Ishikawa (cell line): ENCODE results near the gene SFMBT1.

Experiments used
- CEBPB ChIP-seq: IDR thresholded peaks from 2 replicates; pipeline ENCODE4 v1.6.1; 2012
- CREB1 ChIP-seq: IDR thresholded peaks from 2 replicates; pipeline ENCODE4 v1.6.1; 2012; ENCODE audit warnings: low read depth
- EGR1 ChIP-seq: IDR thresholded peaks from 2 replicates; pipeline ENCODE4 v1.6.1; 2012
- EP300 ChIP-seq: IDR thresholded peaks from 2 replicates; pipeline ENCODE4 v1.6.1; 2012; ENCODE audit warnings: borderline replicate concordance
- FOXM1 ChIP-seq: IDR thresholded peaks from 2 replicates; pipeline ENCODE4 v1.6.1; 2012; ENCODE audit warnings: low read depth, borderline replicate concordance
- NFIC ChIP-seq: IDR thresholded peaks from 2 replicates; pipeline ENCODE4 v1.6.1; 2012
- RAD21 ChIP-seq: IDR thresholded peaks from 2 replicates; pipeline ENCODE4 v1.6.1; 2012; ENCODE audit warnings: low read depth
- TAF1 ChIP-seq: IDR thresholded peaks from 2 replicates; pipeline ENCODE4 v1.6.1; 2012; ENCODE audit warnings: low read depth, mild to moderate bottlenecking
- TCF12 ChIP-seq: IDR thresholded peaks from 2 replicates; pipeline ENCODE4 v1.6.1; 2012; ENCODE audit warnings: low read depth
- TEAD4 ChIP-seq: IDR thresholded peaks from 2 replicates; pipeline ENCODE4 v1.6.1; 2012
- YY1 ChIP-seq: IDR thresholded peaks from 2 replicates; pipeline ENCODE4 v1.6.1; 2012; ENCODE audit warnings: low read depth
- ZBTB7A ChIP-seq: IDR thresholded peaks from 2 replicates; pipeline ENCODE4 v1.6.1; 2012; ENCODE audit warnings: low read depth
- TF ChIP-seq, protein P1 (sequence below): IDR thresholded peaks from 2 replicates; pipeline ENCODE4 v1.6.1; 2012
- TF ChIP-seq, protein P2 (sequence below): IDR thresholded peaks from 2 replicates; pipeline ENCODE4 v1.6.1; 2012
- TF ChIP-seq, protein P3 (sequence below): IDR thresholded peaks from 2 replicates; pipeline ENCODE4 v1.6.1; 2012; ENCODE audit warnings: low read depth, mild to moderate bottlenecking

Gene SFMBT1

DNA sequence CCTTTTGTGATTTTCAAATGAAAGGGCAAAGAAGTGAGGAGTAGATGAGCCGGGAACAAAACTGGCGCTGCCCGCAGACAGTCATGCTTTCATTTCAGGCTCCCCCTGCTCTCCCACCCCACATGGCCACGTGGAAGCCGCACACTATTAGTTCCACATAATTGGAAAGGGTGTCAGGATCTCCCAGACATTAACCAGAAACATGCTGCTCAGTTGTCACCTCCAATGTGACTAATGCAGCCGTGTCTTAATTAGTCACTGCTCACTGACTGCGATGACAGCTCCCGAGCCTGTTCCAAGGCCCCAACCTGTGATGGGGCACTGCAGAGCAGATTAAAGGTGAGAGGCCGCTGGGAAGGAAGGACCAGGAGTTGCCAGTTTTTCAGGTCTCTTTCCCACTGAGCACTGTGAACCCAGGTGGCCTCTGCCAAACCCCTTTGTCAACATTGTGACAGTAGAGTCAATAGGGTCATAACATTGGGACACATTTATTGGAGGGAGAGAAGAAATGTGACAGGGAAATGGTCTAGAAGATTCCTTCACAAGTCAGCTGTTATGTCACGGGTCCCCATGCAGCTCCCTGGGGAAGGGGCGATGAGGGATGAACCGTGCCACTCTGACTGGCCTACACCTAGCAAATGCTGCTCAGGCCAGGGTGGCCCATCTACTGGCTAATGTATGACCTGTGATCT is 38.6 kb upstream of the SFMBT1 start:
- 0 out of 2 replicates have a peak, but pooled peaks have one; percentile 33 for TF ChIP-seq TCF12
- TF ChIP-seq FOXM1: no peak
- no peak for TF ChIP-seq RAD21
- TF ChIP-seq CEBPB: no peak
- no peak for TF ChIP-seq CREB1
- no peak for TF ChIP-seq EP300
- TF ChIP-seq YY1: no peak
- TF ChIP-seq, protein P1, sequence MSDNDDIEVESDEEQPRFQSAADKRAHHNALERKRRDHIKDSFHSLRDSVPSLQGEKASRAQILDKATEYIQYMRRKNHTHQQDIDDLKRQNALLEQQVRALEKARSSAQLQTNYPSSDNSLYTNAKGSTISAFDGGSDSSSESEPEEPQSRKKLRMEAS: 0 out of 2 replicates have a peak, but pooled peaks have one; percentile 23
- no peak for TF ChIP-seq TAF1

DNA sequence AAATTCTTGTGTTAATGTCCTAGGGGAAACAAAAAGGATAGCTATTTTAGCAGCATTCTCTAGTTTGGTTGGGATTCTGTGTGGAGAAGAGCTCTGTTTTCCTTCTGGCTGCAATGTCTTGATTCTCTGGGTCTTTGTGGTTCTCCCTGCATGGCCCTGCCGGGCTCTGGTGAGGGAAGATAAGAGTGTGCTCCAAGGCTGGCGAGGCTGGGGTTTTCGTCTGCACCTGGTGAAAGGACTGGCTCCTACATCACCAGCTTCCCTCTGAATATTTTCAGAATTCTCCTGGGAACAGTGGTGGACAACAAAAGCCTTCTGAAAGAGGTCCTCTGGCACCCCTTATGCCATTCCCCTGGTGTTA is 38.1 kb upstream of the SFMBT1 start:
- TF ChIP-seq TAF1 (no peak), ZBTB7A (no peak), NFIC (no peak), TEAD4 (no peak), TCF12 (no peak), CEBPB (no peak), EP300 (no peak), RAD21 (no peak), CREB1 (no peak), EGR1 (no peak), YY1 (no peak), FOXM1 (no peak)
- TF ChIP-seq, protein P1: no peak
- TF ChIP-seq, protein P2, sequence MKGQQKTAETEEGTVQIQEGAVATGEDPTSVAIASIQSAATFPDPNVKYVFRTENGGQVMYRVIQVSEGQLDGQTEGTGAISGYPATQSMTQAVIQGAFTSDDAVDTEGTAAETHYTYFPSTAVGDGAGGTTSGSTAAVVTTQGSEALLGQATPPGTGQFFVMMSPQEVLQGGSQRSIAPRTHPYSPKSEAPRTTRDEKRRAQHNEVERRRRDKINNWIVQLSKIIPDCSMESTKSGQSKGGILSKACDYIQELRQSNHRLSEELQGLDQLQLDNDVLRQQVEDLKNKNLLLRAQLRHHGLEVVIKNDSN: no peak
- TF ChIP-seq, protein P3, sequence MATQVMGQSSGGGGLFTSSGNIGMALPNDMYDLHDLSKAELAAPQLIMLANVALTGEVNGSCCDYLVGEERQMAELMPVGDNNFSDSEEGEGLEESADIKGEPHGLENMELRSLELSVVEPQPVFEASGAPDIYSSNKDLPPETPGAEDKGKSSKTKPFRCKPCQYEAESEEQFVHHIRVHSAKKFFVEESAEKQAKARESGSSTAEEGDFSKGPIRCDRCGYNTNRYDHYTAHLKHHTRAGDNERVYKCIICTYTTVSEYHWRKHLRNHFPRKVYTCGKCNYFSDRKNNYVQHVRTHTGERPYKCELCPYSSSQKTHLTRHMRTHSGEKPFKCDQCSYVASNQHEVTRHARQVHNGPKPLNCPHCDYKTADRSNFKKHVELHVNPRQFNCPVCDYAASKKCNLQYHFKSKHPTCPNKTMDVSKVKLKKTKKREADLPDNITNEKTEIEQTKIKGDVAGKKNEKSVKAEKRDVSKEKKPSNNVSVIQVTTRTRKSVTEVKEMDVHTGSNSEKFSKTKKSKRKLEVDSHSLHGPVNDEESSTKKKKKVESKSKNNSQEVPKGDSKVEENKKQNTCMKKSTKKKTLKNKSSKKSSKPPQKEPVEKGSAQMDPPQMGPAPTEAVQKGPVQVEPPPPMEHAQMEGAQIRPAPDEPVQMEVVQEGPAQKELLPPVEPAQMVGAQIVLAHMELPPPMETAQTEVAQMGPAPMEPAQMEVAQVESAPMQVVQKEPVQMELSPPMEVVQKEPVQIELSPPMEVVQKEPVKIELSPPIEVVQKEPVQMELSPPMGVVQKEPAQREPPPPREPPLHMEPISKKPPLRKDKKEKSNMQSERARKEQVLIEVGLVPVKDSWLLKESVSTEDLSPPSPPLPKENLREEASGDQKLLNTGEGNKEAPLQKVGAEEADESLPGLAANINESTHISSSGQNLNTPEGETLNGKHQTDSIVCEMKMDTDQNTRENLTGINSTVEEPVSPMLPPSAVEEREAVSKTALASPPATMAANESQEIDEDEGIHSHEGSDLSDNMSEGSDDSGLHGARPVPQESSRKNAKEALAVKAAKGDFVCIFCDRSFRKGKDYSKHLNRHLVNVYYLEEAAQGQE: no peak

DNA sequence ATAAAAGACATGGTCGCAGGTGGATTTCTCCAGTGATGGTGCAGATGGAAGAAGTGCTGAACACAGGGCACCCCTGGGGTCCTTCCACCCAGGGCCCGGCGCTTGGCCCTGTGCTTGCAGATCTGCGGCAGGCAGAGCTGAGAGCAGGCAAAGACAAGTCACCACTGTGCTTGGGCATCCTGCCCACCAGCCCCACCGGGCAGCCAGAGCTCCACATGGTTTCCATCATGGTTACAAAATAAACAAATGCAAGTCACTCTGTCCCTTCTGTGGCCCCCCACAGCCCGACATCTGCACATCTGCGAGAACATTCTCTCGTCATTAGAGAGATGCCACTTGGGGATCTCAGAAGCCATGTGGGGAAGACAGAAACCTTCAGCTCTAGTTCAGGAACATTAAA is 37.6 kb upstream of the SFMBT1 start:
- no peak for TF ChIP-seq CEBPB
- TF ChIP-seq EGR1: no peak
- no peak for TF ChIP-seq TCF12
- TF ChIP-seq TEAD4: no peak
- TF ChIP-seq FOXM1: no peak
- TF ChIP-seq ZBTB7A: no peak
- TF ChIP-seq RAD21: no peak
- no peak for TF ChIP-seq CREB1

DNA sequence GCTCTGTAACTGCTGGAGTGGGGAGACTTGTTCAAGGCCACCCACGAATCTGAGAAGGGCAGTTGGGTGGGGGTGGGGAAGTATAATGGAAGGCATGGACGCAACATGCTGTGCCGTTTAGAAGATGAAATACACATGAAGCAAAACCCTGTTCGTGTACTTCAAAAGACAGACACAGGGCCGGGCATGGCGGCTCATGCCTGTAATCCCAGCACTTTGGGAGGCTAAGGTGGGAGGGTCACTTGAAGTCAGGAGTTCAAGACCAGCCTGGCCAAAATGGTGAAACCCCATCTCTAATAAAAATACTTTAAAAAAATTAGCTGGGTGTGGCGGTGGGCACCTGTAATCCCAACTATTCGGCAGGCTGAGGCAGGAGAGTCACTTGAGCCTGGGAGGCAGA is 36.9 kb upstream of the SFMBT1 start:
- TF ChIP-seq EP300: no peak

DNA sequence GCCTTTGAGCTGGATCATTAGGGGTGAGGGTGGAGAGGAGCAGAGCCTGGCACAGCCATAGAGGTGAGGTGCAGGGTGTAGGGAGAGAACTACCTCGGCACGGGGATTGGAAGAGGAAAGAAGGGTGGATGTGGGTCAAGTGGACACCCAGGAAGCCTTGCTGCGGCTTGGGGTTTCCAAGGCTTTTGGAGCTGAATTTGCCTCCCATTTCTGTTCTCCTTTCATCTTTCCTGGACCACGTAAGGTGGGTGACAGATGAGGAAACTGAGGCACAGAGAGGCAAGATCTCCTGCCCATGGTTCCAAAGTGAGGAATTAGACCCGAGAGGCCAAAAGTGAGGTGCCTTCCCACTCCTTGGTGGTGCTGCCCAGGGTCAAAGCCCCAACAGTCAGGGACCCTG is 35.4 kb upstream of the SFMBT1 start:
- TF ChIP-seq FOXM1: no peak
- no peak for TF ChIP-seq RAD21
- no peak for TF ChIP-seq EP300
- no peak for TF ChIP-seq CEBPB
- TF ChIP-seq TCF12: no peak
- TF ChIP-seq NFIC: no peak
- TF ChIP-seq, protein P1: no peak
- no peak for TF ChIP-seq CREB1
- TF ChIP-seq EGR1: no peak
- TF ChIP-seq, protein P2: no peak

DNA sequence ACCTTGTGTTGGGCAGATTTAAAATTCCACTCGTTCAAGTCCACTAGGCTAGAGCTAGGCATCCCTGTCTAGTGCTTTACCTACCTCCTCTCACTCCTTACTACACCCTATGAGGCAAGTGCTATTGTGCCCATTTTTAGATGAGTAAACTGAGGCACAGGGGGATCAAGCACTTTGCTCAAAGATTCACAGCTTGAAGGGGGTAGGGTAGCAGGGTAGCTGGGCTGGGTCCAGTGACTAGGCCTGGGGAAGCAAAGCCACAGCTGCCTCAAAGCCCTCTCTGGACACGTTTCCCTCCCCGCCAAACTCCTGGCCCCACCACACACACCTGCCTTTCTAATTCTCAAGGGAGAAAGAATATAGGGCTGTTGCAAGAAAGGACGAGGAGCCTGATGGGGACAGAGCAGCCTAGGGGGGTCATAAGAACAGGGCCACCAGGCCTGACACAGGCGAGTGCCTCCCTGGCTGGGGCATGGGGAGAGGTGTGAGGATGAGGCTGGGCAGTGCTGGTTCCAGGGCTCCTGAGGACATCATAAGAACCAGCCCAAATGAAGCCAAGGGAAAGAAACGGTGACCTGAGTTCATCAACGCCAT is 34.8 kb upstream of the SFMBT1 start:
- TF ChIP-seq TCF12 (no peak), TEAD4 (no peak), CEBPB (no peak)

DNA sequence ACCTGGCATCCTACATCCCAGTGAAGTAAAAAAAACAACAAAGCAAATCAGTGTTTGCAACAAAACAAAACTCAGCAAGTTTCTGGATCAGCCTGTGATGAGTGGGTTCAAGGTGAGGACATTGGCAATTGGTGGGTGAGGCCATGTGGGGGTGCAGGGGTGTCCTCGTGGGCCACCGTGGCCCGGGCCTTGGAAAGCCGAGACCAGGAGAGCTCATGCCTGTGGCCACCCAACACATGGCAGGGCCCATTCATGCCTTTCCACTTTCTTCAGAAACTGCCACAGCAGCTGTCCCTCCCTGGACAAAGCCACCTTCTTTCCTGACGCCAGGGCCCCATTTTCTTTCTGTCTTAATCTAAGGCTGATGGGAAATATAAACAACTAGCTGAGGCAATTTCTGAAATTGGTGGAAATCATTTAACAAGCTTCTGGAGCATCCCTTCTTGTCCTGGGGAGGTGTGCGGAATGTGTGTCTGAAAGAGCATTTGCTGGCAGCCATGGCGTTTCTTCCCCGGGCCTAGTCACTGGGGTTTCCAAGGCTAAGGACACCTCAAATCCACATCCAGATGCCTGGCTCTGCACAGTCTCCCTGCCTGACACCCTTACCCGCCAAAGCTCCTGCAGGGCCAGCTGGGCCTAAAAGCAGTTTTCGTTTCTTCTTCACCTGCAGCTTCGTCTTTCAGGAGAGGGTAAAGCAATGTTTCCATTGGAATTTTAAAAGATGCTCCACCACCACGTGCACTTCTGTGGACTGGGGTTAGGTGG is 34.1 kb upstream of the SFMBT1 start:
- no peak for TF ChIP-seq TEAD4
- TF ChIP-seq CREB1: no peak
- TF ChIP-seq, protein P2: no peak
- TF ChIP-seq, protein P3: no peak
- no peak for TF ChIP-seq ZBTB7A
